Gastroesophageal sphincter (tissue), 4 donors: ENCODE results near the gene TCIRG1. TPM values are rescaled to one million over a fixed set of nuclear protein-coding genes. Genes with fewer than 3 reads are reported as not detected.

ENCODE experiments used
- ATAC-seq: fragments of 150-250 bp; one replicate; pipeline ENCODE4 v1.9.1; 2016; ENCODE audit warnings: mild to moderate bottlenecking, moderate library complexity
- H3K27ac ChIP-seq, 4 donors: fragments of 200-600 bp; sonication (generic) in 3 of 4; 1 replicate in 3 of 4; 2 replicates in 1 of 4; pipeline ENCODE4 v1.5.1; 2016 to 2019
- H3K27me3 ChIP-seq: fragments of 200-600 bp; sonication (generic); one replicate; pipeline ENCODE4 v1.5.1; 2019
- H3K36me3 ChIP-seq, 2 donors: fragments of 200-600 bp; sonication (generic); one replicate each; pipeline ENCODE4 v1.5.1; 2019; ENCODE audit warnings: control low read depth in 1 of 2
- H3K4me1 ChIP-seq, 3 donors: fragments of 200-600 bp; sonication (generic); 1 replicate in 2 of 3; 2 replicates in 1 of 3; pipeline ENCODE4 v1.5.1; 2016 to 2019; ENCODE audit warnings: control low read depth in 2 of 3
- H3K4me3 ChIP-seq, 2 donors: fragments of 200-600 bp; sonication (generic); one replicate each; pipeline ENCODE4 v1.5.1; 2019; ENCODE audit warnings: mild to moderate bottlenecking in 1 of 2, moderate library complexity in 1 of 2
- H3K9me3 ChIP-seq, 3 donors: fragments of 200-600 bp; sonication (generic); one replicate each; pipeline ENCODE4 v1.5.1; 2017 to 2019; ENCODE audit warnings: control low read depth in 2 of 3
- CTCF ChIP-seq, 4 experiments: fragments of 200-600 bp in 2 of 4; fragments of 450-650 bp in 2 of 4; sonication (generic) in 1 of 4; IDR thresholded peaks; one replicate each; pipeline ENCODE4 v1.5.1; 2017 to 2019; ENCODE audit warnings: antibody characterized with exemption in 4 of 4, mild to moderate bottlenecking in 2 of 4, moderate library complexity in 2 of 4
- EP300 ChIP-seq: sonication (generic); formaldehyde crosslinking; IDR thresholded peaks from one replicate; pipeline ENCODE4 v1.6.1; 2017; ENCODE audit warnings: antibody characterized with exemption, mild to moderate bottlenecking
- POLR2A ChIP-seq, 2 donors: fragments of 450-650 bp; IDR thresholded peaks; one replicate each; pipeline ENCODE4 v1.6.1; 2017; ENCODE audit warnings: antibody characterized with exemption in 2 of 2, mild to moderate bottlenecking in 2 of 2, moderate library complexity in 1 of 2
- POLR2AphosphoS5 ChIP-seq: sonication (generic); formaldehyde crosslinking; IDR thresholded peaks from one replicate; pipeline ENCODE4 v1.6.1; 2017; ENCODE audit warnings: antibody characterized with exemption
- WGBS, 2 donors: methylation state at CpG; one replicate each; pipeline ENCODE4 v1.1.5; 2018; ENCODE audit warnings: low coverage in 1 of 2; 5-methylcytosine and 5-hydroxymethylcytosine counted together
- total RNA-seq, 4 donors: library from RNA; depleted of rRNA; stranded (reverse); fragments of >200 nt; gene quantifications; one replicate each; pipeline ENCODE4 v1.1.0, GENCODE V29; 2016

The TCIRG1 gene
- total RNA-seq, 4 donors from 2014 or later: 44.5 to 140 (median 81.2) TPM

- H3K27ac ChIP-seq: peak overlapping the region in 3 of 4 donors; percentile 43 to 87 (median 57)
Observed at GRCh38 chr11:68012044-68012842, 26.6 kb upstream of the TCIRG1 start.

GRCh38 chr11:68012843-68013610, 25.8 kb upstream of the TCIRG1 start:
- no peak for ATAC-seq
- H3K27ac ChIP-seq: peak overlapping the region in 3 of 4 donors; percentile 43 to 87 (median 57)
- H3K36me3 ChIP-seq: no peaks in the 10 kb centered on the region
- H3K4me3 ChIP-seq: no peak overlapping the region
- TF ChIP-seq POLR2AphosphoS5: peak; percentile 8
- no peak for TF ChIP-seq EP300
- no peaks in the 10 kb centered on the region for H3K9me3 ChIP-seq
- 82% methylated on average over 3 of the region's 16 CpGs; no CpG with 5 or more reads in 1 of the 2 donors for WGBS, 2 donors
- peaks cover 0 to 75% (median 15%) of the 10 kb centered on the region in 3 donors for H3K4me1 ChIP-seq
- no peaks in the 10 kb centered on the region for H3K27me3 ChIP-seq

More at GRCh38 chr11:68012044-68012842, 26.6 kb upstream of the TCIRG1 start:
- H3K4me3 ChIP-seq: no peak overlapping the region
- H3K4me1 ChIP-seq: peaks cover 0 to 70% (median 15%) of the 10 kb centered on the region in 3 donors
- 85% methylated on average over 5 of the region's 17 CpGs; no CpG with 5 or more reads in 1 of the 2 donors for WGBS, 2 donors
- ATAC-seq: no peak
- H3K27me3 ChIP-seq: no peaks in the 10 kb centered on the region
- H3K9me3 ChIP-seq: no peaks in the 10 kb centered on the region
- TF ChIP-seq POLR2A (IDR thresholded peaks at IDR 0.05): no peak
- TF ChIP-seq CTCF (IDR thresholded peaks at IDR 0.05): no peak
- TF ChIP-seq EP300: no peak
- TF ChIP-seq POLR2AphosphoS5: no peak
- H3K36me3 ChIP-seq: no peaks in the 10 kb centered on the region

- WGBS, 2 donors: no CpG with 5 or more reads among the region's 14 CpGs
- no peaks in the 10 kb centered on the region for H3K27me3 ChIP-seq
- H3K4me1 ChIP-seq: peaks cover 0 to 68% (median 15%) of the 10 kb centered on the region in 3 donors
- ATAC-seq: no peak
- H3K36me3 ChIP-seq: no peaks in the 10 kb centered on the region
- H3K4me3 ChIP-seq: no peak overlapping the region
- no peak for TF ChIP-seq CTCF (IDR thresholded peaks at IDR 0.05)
- TF ChIP-seq EP300: no peak
- no peak for TF ChIP-seq POLR2A (IDR thresholded peaks at IDR 0.05)
- no peak for TF ChIP-seq POLR2AphosphoS5
- no peaks in the 10 kb centered on the region for H3K9me3 ChIP-seq
- H3K27ac ChIP-seq: peak overlapping the region in 3 of 4 donors; percentile 29 to 62 (median 53)
Observed at GRCh38 chr11:68013611-68014156, 25.1 kb upstream of the TCIRG1 start.

- Histone ChIP-seq H3K36me3 (peaks cover 0 to 3% of the 10 kb centered on the region in 2 donors), H3K9me3 (no peaks in the 10 kb centered on the region), H3K4me3 (no peak overlapping the region), H3K4me1 (peaks cover 0 to 65% (median 15%) of the 10 kb centered on the region in 3 donors), H3K27me3 (no peaks in the 10 kb centered on the region), H3K27ac (peak overlapping the region in 3 of 4 donors; percentile 29 to 62 (median 53))
- TF ChIP-seq POLR2A (IDR thresholded peaks at IDR 0.05): no peak
- TF ChIP-seq EP300: no peak
- TF ChIP-seq POLR2AphosphoS5: peak; percentile 51
- no peak for TF ChIP-seq CTCF (IDR thresholded peaks at IDR 0.05)
- no peak for ATAC-seq
- 46 to 67% methylated on average over 1 to 7 of the region's 16 CpGs for WGBS, 2 donors
Observed at GRCh38 chr11:68014157-68014946, 24.5 kb upstream of the TCIRG1 start.
